Measurements from ENCODE around the gene GNB1. TPM values are rescaled to one million over a fixed set of nuclear protein-coding genes. Genes with fewer than 3 reads are reported as not detected.
A peak's percentile ranks its signal among the peaks of the same experiment; 100 is the strongest.

The GNB1 gene
- total RNA-seq, 2 experiments from 2014 or later: 396 to 403 TPM

- H3K9me3 Mint-ChIP-seq: no peaks in the 10 kb centered on the region
- H3K4me1 Mint-ChIP-seq (ENCODE audit: low read depth): peaks cover 2% of the 10 kb centered on the region
- no peaks in the 10 kb centered on the region for H3K27me3 Mint-ChIP-seq
- POLR2A ChIA-PET: no interaction called here
- no peak overlapping the region for H3K27ac Mint-ChIP-seq
- no peak overlapping the region for H3K4me3 Mint-ChIP-seq
- H3K36me3 Mint-ChIP-seq: no peaks in the 10 kb centered on the region
- intact Hi-C loops (cut with micrococcal nuclease): no loop called here
- CTCF ChIA-PET: no interaction called here
- DNase-seq: no peak
These were observed 29.9 kb upstream of the GNB1 start for GRCh38 chr1:1920608-1921458.

DNA sequence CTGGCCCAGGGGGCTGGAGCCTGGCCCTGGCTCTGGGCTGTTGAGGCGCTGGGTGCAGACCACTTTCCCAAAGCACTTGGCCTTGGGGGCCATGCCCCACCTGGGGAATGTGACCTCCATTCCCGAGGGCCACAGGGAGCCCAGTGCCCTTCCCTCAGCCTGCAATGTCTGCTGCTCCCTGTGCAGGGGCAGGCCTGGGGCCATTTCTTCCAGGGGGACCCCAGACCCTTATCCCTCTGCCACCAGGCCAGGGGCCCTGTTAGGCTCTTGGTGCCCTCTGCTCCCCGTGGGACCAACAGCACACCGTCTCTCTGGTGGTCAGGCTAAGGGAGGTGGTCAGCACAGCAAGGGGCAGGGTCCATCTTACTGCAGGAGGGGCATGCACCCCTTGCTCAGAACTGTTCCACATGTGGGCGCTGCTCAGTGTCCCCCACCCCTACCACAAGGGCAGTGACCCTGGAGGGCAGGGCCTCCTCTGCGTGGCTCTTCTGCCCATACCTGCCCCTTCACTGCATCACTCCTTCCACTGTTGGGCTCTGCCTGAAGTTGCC is 29.2 kb upstream of the GNB1 start:
- no peaks in the 10 kb centered on the region for H3K36me3 Mint-ChIP-seq
- intact Hi-C loops (cut with micrococcal nuclease): no loop called here
- H3K4me1 Mint-ChIP-seq (ENCODE audit: low read depth): peaks cover 2% of the 10 kb centered on the region
- H3K4me3 Mint-ChIP-seq: no peak overlapping the region
- no peak overlapping the region for H3K27ac Mint-ChIP-seq
- no peak for DNase-seq
- POLR2A ChIA-PET: no interaction called here
- H3K9me3 Mint-ChIP-seq: no peaks in the 10 kb centered on the region
- CTCF ChIA-PET: no interaction called here
- H3K27me3 Mint-ChIP-seq: no peaks in the 10 kb centered on the region

DNA sequence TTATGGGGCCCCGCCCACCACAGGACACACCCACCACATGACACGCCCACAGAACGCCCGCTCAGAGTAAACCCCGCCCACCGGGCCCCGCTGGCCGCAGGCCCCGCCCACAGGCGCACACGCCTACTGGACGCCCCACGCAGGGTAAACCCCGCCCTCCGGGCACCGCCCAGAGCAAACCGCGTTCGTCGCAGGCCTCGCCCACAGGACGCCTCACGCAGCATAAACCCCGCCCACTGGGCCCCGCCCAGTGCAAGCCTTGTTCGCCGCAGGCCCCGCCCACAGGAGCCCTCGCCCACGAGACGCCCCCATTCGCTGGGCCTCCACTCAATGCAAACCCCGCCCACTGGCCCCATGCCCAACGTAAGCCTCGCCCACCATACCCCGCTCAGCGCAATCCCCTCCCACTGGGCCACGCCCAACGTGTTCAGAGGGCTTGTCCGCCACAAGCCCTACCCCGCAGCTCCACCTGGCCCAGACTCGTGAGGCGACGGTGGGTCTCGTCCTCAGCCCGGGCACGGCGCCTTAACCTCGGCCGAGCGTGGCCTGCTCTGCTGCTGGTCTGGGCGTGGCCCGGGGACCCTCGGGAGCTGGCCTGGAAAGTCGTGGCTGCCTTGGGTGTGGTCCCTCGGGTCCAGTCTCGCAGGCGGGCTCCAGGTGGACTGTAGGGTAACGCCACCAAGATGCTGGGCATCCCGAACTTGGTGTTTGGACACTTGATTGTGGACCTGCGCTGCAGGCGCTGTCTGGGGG is 28.6 kb upstream of the GNB1 start:
- DNase-seq: peak; percentile 99
- POLR2A ChIA-PET: no interaction called here
- Mint-ChIP-seq H3K4me1 (ENCODE audit: low read depth) (peaks cover 2% of the 10 kb centered on the region), H3K9me3 (no peaks in the 10 kb centered on the region), H3K36me3 (no peaks in the 10 kb centered on the region), H3K4me3 (peak overlapping the region; percentile 62), H3K27me3 (peaks cover 1% of the 10 kb centered on the region), H3K27ac (no peak overlapping the region)
- CTCF ChIA-PET: no interaction called here
- intact Hi-C loops (cut with micrococcal nuclease): loop anchor here (1.0 to 10.0 kb wide), 5 partner anchors 10 to 607 kb away; partner anchors contain the start of genes PANK4 and PEX10

DNA sequence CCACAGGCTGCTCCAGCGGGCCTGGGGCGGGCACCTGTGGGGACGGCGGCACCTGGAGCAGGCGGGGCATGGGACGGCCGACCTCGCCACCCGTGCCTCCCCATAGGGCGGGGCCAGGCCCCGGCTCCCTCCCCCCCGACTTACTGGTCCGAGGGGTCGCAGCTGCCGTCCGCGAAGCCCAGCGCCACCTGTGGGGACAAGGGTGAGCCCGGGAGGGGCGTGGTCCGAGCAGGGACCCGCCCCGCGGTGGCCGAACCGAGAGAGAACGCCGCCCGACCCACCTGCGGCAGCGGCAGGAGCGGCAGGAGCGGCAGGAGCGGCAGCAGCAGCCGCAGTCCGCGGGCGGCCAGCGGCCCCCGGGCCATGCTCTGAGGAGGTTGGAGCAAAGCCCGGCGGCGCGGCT is 28.0 kb upstream of the GNB1 start, which contains the start of gene TMEM52:
Gene TMEM52, minus strand, starts transcription at position 379 of the 403 bp plus-strand sequence. Its CDS starts 14 bp downstream, at position 365.
- intact Hi-C loops (cut with micrococcal nuclease): loop anchor here (1.0 to 10.0 kb wide), 5 partner anchors 10 to 608 kb away; partner anchors contain the start of genes PANK4 and PEX10

GRCh38 chr1:1917995-1918900 is 27.4 kb upstream of the GNB1 start:
- intact Hi-C loops (cut with micrococcal nuclease): loop anchor here (2.0 to 10.0 kb wide), 3 partner anchors 377 to 609 kb away; partner anchors contain the start of genes PANK4 and PEX10
- H3K9me3 Mint-ChIP-seq: no peaks in the 10 kb centered on the region
- peaks cover 2% of the 10 kb centered on the region for H3K4me1 Mint-ChIP-seq (ENCODE audit: low read depth)
- peaks cover 1% of the 10 kb centered on the region for H3K27me3 Mint-ChIP-seq
- POLR2A ChIA-PET: no interaction called here
- H3K27ac Mint-ChIP-seq: no peak overlapping the region
- no peaks in the 10 kb centered on the region for H3K36me3 Mint-ChIP-seq
- DNase-seq: no peak
- CTCF ChIA-PET: interaction anchor here (0.9 kb wide), 1 partner anchor 9 kb away, joined by 3 read pairs; no protein-coding TSS in a partner anchor
- H3K4me3 Mint-ChIP-seq: peak overlapping the region; percentile 26

More for the DNA sequence above, 28.0 kb upstream of the GNB1 start, which contains the start of gene TMEM52:
- ChIA-PET CTCF (no interaction called here), POLR2A (no interaction called here)
- no peak within 1 kb of the TSS for H3K27ac Mint-ChIP-seq
- peaks cover 1% of the 10 kb centered on the region for H3K27me3 Mint-ChIP-seq
- H3K4me1 Mint-ChIP-seq (ENCODE audit: low read depth): peaks cover 2% of the 10 kb centered on the region
- no peak for DNase-seq
- H3K4me3 Mint-ChIP-seq: peak within 1 kb of the TSS; percentile 62
- H3K9me3 Mint-ChIP-seq: no peaks in the 10 kb centered on the region
- no peaks in the 10 kb centered on the region for H3K36me3 Mint-ChIP-seq

DNA sequence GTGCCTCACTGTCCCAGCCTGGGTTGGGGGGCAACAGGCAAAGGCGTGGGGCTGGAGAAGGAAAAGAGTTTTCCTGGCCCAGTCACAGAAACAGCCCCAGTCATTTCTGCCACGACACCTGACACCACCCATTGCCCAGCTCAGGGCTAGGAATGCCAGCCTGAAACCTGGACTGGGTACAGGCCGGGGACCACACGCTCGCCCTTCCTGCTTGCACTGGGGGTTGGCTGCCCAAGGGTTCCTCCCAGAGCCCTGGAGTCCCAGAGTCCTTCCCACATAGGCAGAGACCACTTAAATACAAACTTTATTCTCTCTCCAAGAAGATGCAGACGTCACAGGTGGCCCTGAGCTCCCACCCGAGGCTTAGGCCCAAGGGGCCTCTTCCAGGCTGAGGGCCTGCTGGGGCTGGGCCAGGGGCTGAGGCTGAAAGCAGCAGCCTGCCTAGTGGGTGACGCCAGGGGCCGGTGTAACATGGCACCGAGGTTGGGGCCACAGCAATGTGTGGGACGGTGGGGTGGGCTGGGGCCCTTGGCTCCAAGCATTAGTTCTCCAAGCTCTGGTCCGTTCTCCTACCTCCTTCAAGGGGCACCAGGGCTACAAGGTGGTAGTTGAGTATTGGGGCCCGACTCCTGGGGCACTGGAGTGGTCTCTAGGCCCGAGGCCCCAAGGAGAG is 26.6 kb upstream of the GNB1 start:
- no peaks in the 10 kb centered on the region for H3K36me3 Mint-ChIP-seq
- no peak overlapping the region for H3K4me3 Mint-ChIP-seq
- H3K27me3 Mint-ChIP-seq: peaks cover 1% of the 10 kb centered on the region
- H3K4me1 Mint-ChIP-seq (ENCODE audit: low read depth): peaks cover 2% of the 10 kb centered on the region
- H3K27ac Mint-ChIP-seq: no peak overlapping the region
- intact Hi-C loops (cut with micrococcal nuclease): loop anchor here (10.0 kb wide), 2 partner anchors 377 to 497 kb away; partner anchors contain the start of gene PEX10
- ChIA-PET POLR2A (no interaction called here), CTCF (interaction anchor here (0.9 to 1.1 kb wide), 2 partner anchors 9 to 127 kb away, joined by 3 read pairs; no protein-coding TSS in a partner anchor)
- no peak for DNase-seq
- H3K9me3 Mint-ChIP-seq: no peaks in the 10 kb centered on the region

DNA sequence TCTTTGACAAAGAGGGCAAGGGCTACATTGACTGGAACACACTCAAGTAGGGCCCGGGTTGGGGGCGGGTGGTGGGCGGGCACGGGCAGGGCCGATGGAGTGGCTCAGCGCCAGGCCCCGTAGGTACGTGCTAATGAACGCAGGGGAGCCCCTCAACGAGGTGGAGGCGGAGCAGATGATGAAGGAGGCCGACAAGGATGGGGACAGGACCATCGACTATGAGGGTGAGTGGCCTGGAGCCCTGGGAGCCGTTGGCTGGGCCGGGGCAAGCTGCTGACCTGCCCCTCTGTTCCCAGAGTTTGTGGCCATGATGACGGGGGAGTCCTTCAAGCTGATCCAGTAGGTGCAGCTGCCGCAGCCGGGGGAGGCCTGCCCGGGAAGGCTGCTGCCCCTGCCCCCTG is 26.0 kb upstream of the GNB1 start:
- Mint-ChIP-seq H3K4me1 (ENCODE audit: low read depth) (peaks cover 2% of the 10 kb centered on the region), H3K36me3 (no peaks in the 10 kb centered on the region), H3K4me3 (peak overlapping the region; percentile 26), H3K27me3 (peaks cover 1% of the 10 kb centered on the region), H3K9me3 (no peaks in the 10 kb centered on the region), H3K27ac (no peak overlapping the region)
- POLR2A ChIA-PET: no interaction called here
- intact Hi-C loops (cut with micrococcal nuclease): loop anchor here (10.0 kb wide), 2 partner anchors 378 to 498 kb away; partner anchors contain the start of gene PEX10
- CTCF ChIA-PET: interaction anchor here (1.1 kb wide), 1 partner anchor 128 kb away, joined by 3 read pairs; no protein-coding TSS in a partner anchor
- no peak for DNase-seq

- Mint-ChIP-seq H3K9me3 (no peaks in the 10 kb centered on the region), H3K27ac (no peak overlapping the region), H3K36me3 (no peaks in the 10 kb centered on the region), H3K27me3 (peaks cover 1% of the 10 kb centered on the region), H3K4me3 (no peak overlapping the region), H3K4me1 (ENCODE audit: low read depth) (peaks cover 2% of the 10 kb centered on the region)
- intact Hi-C loops (cut with micrococcal nuclease): loop anchor here (10.0 kb wide), 2 partner anchors 379 to 499 kb away; partner anchors contain the start of gene PEX10
- POLR2A ChIA-PET: no interaction called here
- CTCF ChIA-PET: interaction anchor here (1.1 kb wide), 1 partner anchor 129 kb away, joined by 3 read pairs; no protein-coding TSS in a partner anchor
- DNase-seq: no peak
These were observed 25.3 kb upstream of the GNB1 start for GRCh38 chr1:1915911-1916840.

GRCh38 chr1:1914971-1915692 is 24.2 kb upstream of the GNB1 start, which contains the start of gene CALML6:
Gene CALML6, plus strand, starts transcription at chr1:1915260. Its CDS starts 21 bp downstream, at chr1:1915281.
- Mint-ChIP-seq H3K27ac (no peak within 1 kb of the TSS), H3K36me3 (no peaks in the 10 kb centered on the region), H3K27me3 (peaks cover 1% of the 10 kb centered on the region), H3K9me3 (no peaks in the 10 kb centered on the region), H3K4me1 (ENCODE audit: low read depth) (peaks cover 4% of the 10 kb centered on the region), H3K4me3 (no peak within 1 kb of the TSS)
- intact Hi-C loops (cut with micrococcal nuclease): loop anchor here (10.0 kb wide), 2 partner anchors 380 to 500 kb away; partner anchors contain the start of gene PEX10
- ChIA-PET CTCF (no interaction called here), POLR2A (no interaction called here)
- DNase-seq: no peak

Measured in activated CD4-positive, alpha-beta memory T cell treated with anti-CD3 and anti-CD28 coated beads for 36 hours (primary cell).